GM13977 (cell line): ENCODE data around the gene ZNF541.
A peak's percentile ranks its signal among the peaks of the same experiment; 100 is the strongest.

ENCODE experiments used
- DNase-seq: peaks from one replicate; pipeline ENCODE4 v3.0.0; 2012; ENCODE audit warnings: low spot score
- in situ Hi-C: fragments of 300-500 bp; cut with MboI; formaldehyde crosslinking; loops from one replicate; pipeline ENCODE4 v1.12.0; 2022; ENCODE audit warnings: low sequenced_read_pairs, low pct_unique_long_range_greater_than_20kb, mixed read lengths, inconsistent platforms; ENCODE audit not compliant: unreplicated experiment
- TF ChIP-seq, protein P1 (sequence below): IDR thresholded peaks from 2 replicates; pipeline ENCODE4 v1.5.1; 2012; ENCODE audit warnings: mild to moderate bottlenecking, control low read depth; ENCODE audit not compliant: insufficient read depth; ENCODE audit errors: extremely low read depth, missing control alignments

Gene ZNF541

GRCh38 chr19:47614021-47614295, 41.0 kb upstream of the ZNF541 start:
- in situ Hi-C loops: no loop called here
- no peak for DNase-seq
- TF ChIP-seq, protein P1, sequence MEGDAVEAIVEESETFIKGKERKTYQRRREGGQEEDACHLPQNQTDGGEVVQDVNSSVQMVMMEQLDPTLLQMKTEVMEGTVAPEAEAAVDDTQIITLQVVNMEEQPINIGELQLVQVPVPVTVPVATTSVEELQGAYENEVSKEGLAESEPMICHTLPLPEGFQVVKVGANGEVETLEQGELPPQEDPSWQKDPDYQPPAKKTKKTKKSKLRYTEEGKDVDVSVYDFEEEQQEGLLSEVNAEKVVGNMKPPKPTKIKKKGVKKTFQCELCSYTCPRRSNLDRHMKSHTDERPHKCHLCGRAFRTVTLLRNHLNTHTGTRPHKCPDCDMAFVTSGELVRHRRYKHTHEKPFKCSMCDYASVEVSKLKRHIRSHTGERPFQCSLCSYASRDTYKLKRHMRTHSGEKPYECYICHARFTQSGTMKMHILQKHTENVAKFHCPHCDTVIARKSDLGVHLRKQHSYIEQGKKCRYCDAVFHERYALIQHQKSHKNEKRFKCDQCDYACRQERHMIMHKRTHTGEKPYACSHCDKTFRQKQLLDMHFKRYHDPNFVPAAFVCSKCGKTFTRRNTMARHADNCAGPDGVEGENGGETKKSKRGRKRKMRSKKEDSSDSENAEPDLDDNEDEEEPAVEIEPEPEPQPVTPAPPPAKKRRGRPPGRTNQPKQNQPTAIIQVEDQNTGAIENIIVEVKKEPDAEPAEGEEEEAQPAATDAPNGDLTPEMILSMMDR: no peak

DNA sequence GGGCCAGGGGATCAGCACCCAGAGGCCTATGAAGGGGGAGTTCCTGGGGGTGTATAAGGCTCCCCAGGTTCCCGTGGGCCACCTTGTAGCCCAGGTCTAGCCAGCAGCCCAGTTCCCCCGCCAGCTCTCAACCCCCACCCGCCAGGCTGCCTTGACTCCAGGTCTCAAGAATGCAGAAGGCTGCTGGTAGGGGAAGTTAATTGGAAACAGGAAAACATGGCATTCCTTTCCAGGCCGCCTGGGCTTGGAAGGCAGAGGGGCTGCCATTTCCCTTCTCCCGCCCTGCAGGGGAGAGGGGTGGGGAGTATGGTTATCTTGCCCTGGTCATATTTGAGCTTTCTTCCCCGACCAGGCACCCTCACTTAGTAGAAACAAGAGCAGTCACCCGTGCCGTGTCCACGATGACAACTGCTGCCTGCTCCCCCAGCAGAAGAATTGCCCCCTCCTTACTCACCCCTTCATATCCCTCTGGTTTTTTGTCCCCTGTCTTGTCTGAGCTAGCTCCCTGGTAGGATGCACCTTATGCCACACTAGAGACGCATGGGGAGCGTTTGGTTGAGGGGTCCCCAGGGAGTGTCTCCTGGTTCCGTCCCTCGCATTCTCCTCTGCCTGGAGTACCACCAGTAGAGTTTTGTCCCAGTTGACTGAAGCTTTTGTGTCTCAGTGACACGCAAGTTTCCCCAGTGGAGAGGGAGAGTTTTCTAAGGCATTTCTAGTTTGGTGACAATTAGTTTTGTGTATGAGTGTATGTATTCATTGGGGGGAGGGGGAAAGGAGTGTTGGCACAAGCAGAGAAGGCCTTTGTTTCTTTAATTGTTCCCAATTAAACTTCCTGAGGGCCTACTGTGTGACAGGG, 40.4 kb upstream of the ZNF541 start:
- in situ Hi-C loops: no loop called here

DNA sequence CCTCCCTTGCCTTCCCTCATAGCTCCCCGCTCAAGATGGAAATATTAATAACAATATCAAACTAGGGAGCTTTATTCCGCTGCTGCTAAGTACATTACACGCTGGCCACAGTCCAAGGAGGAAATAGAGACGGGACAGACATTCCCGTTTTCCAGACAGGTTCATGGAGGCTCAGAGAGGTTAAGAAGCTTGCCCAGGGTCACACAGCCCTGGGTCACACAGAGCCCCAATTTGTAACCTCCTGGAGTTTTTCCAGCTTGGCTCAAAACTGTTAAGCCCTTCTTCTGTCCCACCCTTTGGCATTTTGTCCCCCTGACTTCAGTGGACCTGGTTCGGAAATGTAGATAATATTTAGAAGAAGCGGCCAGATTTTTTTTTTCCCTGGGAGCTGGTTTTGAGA, 38.0 kb upstream of the ZNF541 start:
- DNase-seq: no peak
- TF ChIP-seq, protein P1: no peak
- in situ Hi-C loops: no loop called here

More for the DNA sequence above, 40.4 kb upstream of the ZNF541 start:
- TF ChIP-seq, protein P1: no peak
- DNase-seq: no peak

- TF ChIP-seq, protein P1: no peak
- DNase-seq: peak; percentile 41
- in situ Hi-C loops: no loop called here
Observed at GRCh38 chr19:47609906-47610894, 37.3 kb upstream of the ZNF541 start.

- peak; percentile 92 for DNase-seq
- TF ChIP-seq, protein P1: no peak
- in situ Hi-C loops: no loop called here
Observed at GRCh38 chr19:47608969-47609905, 36.3 kb upstream of the ZNF541 start, which contains the start of gene BICRA. Gene BICRA (plus strand): TSS chr19:47609134. CDS start chr19:47673575, 64,441 bp downstream.
